HepG2 (cell line): ENCODE measurements around the gene SUMO1. TPM values are rescaled to one million over a fixed set of nuclear protein-coding genes. Genes with fewer than 3 reads are reported as not detected.

Source experiments
- AHDC1 ChIP-seq: sonication (generic); formaldehyde crosslinking; IDR thresholded peaks from 2 replicates; pipeline ENCODE4 v1.5.1; 2020; ENCODE audit warnings: mild to moderate bottlenecking, missing genetic modification reagents, borderline replicate concordance
- BRD4 ChIP-seq: sonication (generic); formaldehyde crosslinking; IDR thresholded peaks from 2 replicates; pipeline ENCODE4 v1.4.0; 2020; ENCODE audit warnings: missing genetic modification reagents
- CHD4 ChIP-seq: fragments of 200-600 bp; sonication (generic); IDR thresholded peaks from 2 replicates; pipeline ENCODE4 v1.7.0; 2017; ENCODE audit warnings: mild to moderate bottlenecking, low read length, borderline replicate concordance
- FIP1L1 ChIP-seq: fragments of 200-400 bp; formaldehyde crosslinking; IDR thresholded peaks from 2 replicates; pipeline ENCODE4 v1.6.1; 2018; ENCODE audit warnings: low read depth, mild to moderate bottlenecking, low read length, moderate library complexity, borderline replicate concordance; ENCODE audit not compliant: insufficient read depth
- FOXO1 ChIP-seq: sonication (generic); formaldehyde crosslinking; IDR thresholded peaks from 2 replicates; pipeline ENCODE4 v1.4.0; 2020; ENCODE audit warnings: missing genetic modification reagents
- HMGXB4 ChIP-seq, 2 experiments: sonication (generic) in 1 of 2; formaldehyde crosslinking in 1 of 2; IDR thresholded peaks; 2 replicates each; pipeline versions ENCODE4 v1.4.0 to v1.6.1; 2018 to 2020; ENCODE audit warnings: missing genetic modification reagents in 2 of 2, borderline replicate concordance in 1 of 2, low read depth in 1 of 2, mild to moderate bottlenecking in 1 of 2, missing biosample characterization in 1 of 2
- MTA3 ChIP-seq: sonication (generic); formaldehyde crosslinking; IDR thresholded peaks from 2 replicates; pipeline ENCODE4 v1.4.0; 2020; ENCODE audit warnings: missing genetic modification reagents
- NR2F2 ChIP-seq: IDR thresholded peaks from 2 replicates; pipeline ENCODE4 v1.6.1; 2012; ENCODE audit warnings: low read depth, inconsistent platforms, borderline replicate concordance
- PCBP2 ChIP-seq: fragments of 200-400 bp; formaldehyde crosslinking; optimal IDR thresholded peaks from 2 replicates; pipeline ENCODE3; 2018; ENCODE audit warnings: low read length, low read depth; ENCODE audit not compliant: poor library complexity, severe bottlenecking
- POGZ ChIP-seq: sonication (generic); formaldehyde crosslinking; IDR thresholded peaks from 2 replicates; pipeline ENCODE4 v1.4.0; 2020; ENCODE audit warnings: mild to moderate bottlenecking, missing genetic modification reagents
- RELA ChIP-seq: sonication (generic); formaldehyde crosslinking; IDR thresholded peaks from 2 replicates; pipeline ENCODE4 v1.4.0; 2020; ENCODE audit warnings: missing genetic modification reagents
- RORA ChIP-seq: sonication (generic); formaldehyde crosslinking; IDR thresholded peaks from 2 replicates; pipeline ENCODE4 v1.5.0; 2020; ENCODE audit warnings: mild to moderate bottlenecking, missing genetic modification reagents, moderate library complexity
- SMAD9 ChIP-seq: sonication (generic); formaldehyde crosslinking; IDR thresholded peaks from 2 replicates; pipeline ENCODE4 v1.5.1; 2020; ENCODE audit warnings: mild to moderate bottlenecking, missing genetic modification reagents
- SP2 ChIP-seq: sonication (generic); formaldehyde crosslinking; IDR thresholded peaks from 2 replicates; pipeline ENCODE4 v1.5.1; 2020; ENCODE audit warnings: mild to moderate bottlenecking, missing genetic modification reagents
- TGIF2 ChIP-seq: IDR thresholded peaks from 2 replicates; pipeline ENCODE4 v1.6.1; 2016; ENCODE audit warnings: control low read depth, missing compliant biosample characterization
- ZNF235 ChIP-seq: sonication (generic); formaldehyde crosslinking; IDR thresholded peaks from 2 replicates; pipeline ENCODE4 v1.8.1; 2023; ENCODE audit warnings: mild to moderate bottlenecking, missing genetic modification reagents, borderline replicate concordance
- ZNF251 ChIP-seq: sonication (generic); formaldehyde crosslinking; IDR thresholded peaks from 2 replicates; pipeline ENCODE4 v1.9.0; 2021; ENCODE audit warnings: mild to moderate bottlenecking, missing genetic modification reagents
- ZNF30 ChIP-seq: sonication (generic); formaldehyde crosslinking; IDR thresholded peaks from 2 replicates; pipeline ENCODE4 v1.5.0; 2020; ENCODE audit warnings: mild to moderate bottlenecking, missing genetic modification reagents
- ZNF576 ChIP-seq: sonication (generic); formaldehyde crosslinking; IDR thresholded peaks from 2 replicates; pipeline ENCODE4 v1.4.0; 2020; ENCODE audit warnings: mild to moderate bottlenecking, missing genetic modification reagents
- ZNF616 ChIP-seq: sonication (generic); formaldehyde crosslinking; IDR thresholded peaks from 2 replicates; pipeline ENCODE4 v1.5.0; 2020; ENCODE audit warnings: low read depth, mild to moderate bottlenecking, missing genetic modification reagents
- ZNF749 ChIP-seq: sonication (generic); formaldehyde crosslinking; IDR thresholded peaks from 2 replicates; pipeline ENCODE4 v1.8.0; 2022; ENCODE audit warnings: mild to moderate bottlenecking, missing genetic modification reagents, moderate library complexity, borderline replicate concordance
- polyA plus RNA-seq, 8 experiments: library from polyadenylated mRNA; depleted of rRNA in 3 of 8; stranded (reverse) in 7 of 8; unstranded in 1 of 8; fragments of >200 nt; fragmentation: Illumina TruSeq in 4 of 8; extraction: Trizol in 4 of 8; gene quantifications; 2 replicates each; pipeline versions ENCODE4 v1.2.1 to v1.2.3, GENCODE V29; 2011 to 2016; ENCODE audit warnings: low read depth in 4 of 8, missing spikeins in 1 of 8, mixed read lengths in 1 of 8; ENCODE audit not compliant: insufficient read depth in 1 of 8
- total RNA-seq, 5 experiments: library from RNA; depleted of rRNA; stranded (reverse); fragments of >200 nt; fragmentation: Illumina TruSeq; extraction: Trizol; gene quantifications; 2 replicates each; pipeline ENCODE4 v1.2.3, GENCODE V29; 2016; ENCODE audit warnings: low read depth in 1 of 5

The SUMO1 gene
- total and polyA plus RNA-seq, 2 of the 13 experiments (the other 11 are each of a cell fraction or from before 2014, with no cell fraction given), result 101 to 173 TPM

GRCh38 chr2:202265467-202266277 is 27.3 kb upstream of the SUMO1 start, which contains the start of gene NOP58 (continued):
- TF ChIP-seq FOXO1 (CRISPR knock-in tag) (peak; percentile 47; the same call in 1 of the 2 replicates), NR2F2 (no peak), FIP1L1 (no peak), RELA (CRISPR knock-in tag) (no peak), ZNF30 (no peak; the same call in 1 of the 2 replicates), SMAD9 (no peak), TGIF2 (CRISPR knock-in tag) (peak; percentile 79; the same call in 1 of the 2 replicates), ZNF251 (CRISPR knock-in tag) (no peak), ZNF616 (CRISPR knock-in tag) (no peak), HMGXB4 (CRISPR knock-in tag; IDR thresholded peaks at IDR 0.05; ENCODE audit: borderline replicate concordance in 1 of 2, low read depth in 1 of 2) (peak; percentile 72 to 91), ZNF235 (no peak), BRD4 (CRISPR knock-in tag) (peak; percentile 86; the same call in 1 of the 2 replicates), CHD4 (no peak), PCBP2 (no peak), RORA (CRISPR knock-in tag) (no peak), ZNF749 (no peak), MTA3 (CRISPR knock-in tag) (no peak), POGZ (peak; percentile 91), ZNF576 (CRISPR knock-in tag) (no peak), AHDC1 (CRISPR knock-in tag) (peak; percentile 70; the same call in 1 of the 2 replicates), SP2 (CRISPR knock-in tag) (peak; percentile 71)
